Fibroblast of villous mesenchyme (primary cell): ENCODE results near the gene TCERG1L. TPM values are rescaled to one million over a fixed set of nuclear protein-coding genes. Genes with fewer than 3 reads are reported as not detected.

Source experiments
- DNase-seq: peaks from one replicate; pipeline ENCODE4 v3.0.0-alpha.2; 2010; ENCODE audit warnings: low read depth
- H3K4me3 ChIP-seq: 2 replicates; pipeline ENCODE4 v1.5.1; 2011; ENCODE audit warnings: low read depth, mild to moderate bottlenecking, low read length
- CTCF ChIP-seq: IDR thresholded peaks from 2 replicates; pipeline ENCODE4 v1.5.1; 2012; ENCODE audit warnings: low read depth, mild to moderate bottlenecking, low read length; ENCODE audit not compliant: insufficient read depth
- total RNA-seq: library from RNA; depleted of rRNA; stranded (reverse); fragments of >200 nt; gene quantifications from 2 replicates; pipeline ENCODE4 v1.2.3, GENCODE V29; 2012

The TCERG1L gene
- total RNA-seq, 1 donor, result not detected

DNA sequence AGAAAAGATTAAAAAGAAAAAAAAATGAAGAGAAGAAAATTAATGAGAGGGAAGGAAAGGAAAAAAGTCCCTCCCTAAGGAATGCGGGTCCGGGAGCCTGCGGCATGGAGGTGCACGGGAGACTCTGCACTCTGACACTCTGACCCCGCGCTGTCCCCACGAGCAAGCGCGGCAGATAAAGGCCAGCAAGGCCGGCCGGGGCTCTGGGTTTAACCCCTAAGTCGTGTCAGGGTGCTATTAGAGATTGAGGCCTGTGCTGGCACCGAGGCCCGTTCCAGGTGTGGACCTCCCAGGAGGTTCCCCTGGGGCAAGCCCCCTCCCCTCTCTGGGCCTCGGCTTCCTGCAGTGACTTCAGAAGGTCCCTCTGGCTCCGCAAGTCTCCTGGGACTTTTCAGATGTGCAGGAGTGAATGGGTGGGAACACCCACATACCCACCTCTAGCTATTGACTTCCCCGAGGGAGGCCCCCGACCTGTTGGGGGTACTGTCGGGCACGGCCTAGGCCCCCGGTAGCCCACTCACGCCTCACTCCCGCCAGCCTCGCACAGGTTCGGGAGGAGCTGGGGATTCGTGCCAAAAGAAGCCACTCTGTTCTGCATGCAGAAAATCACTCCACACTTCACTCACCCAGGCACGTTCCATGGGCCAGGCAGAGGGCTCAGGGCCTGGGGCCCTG is 164.1 kb downstream of the TCERG1L start:
- H3K4me3 ChIP-seq, result no peak overlapping the region
- no peak for TF ChIP-seq CTCF
- DNase-seq, result no peak

GRCh38 chr10:131146790-131147189 is 164.7 kb downstream of the TCERG1L start:
- no peak overlapping the region for H3K4me3 ChIP-seq
- no peak for DNase-seq
- no peak for TF ChIP-seq CTCF

- no peak overlapping the region for H3K4me3 ChIP-seq
- no peak for DNase-seq
- no peak for TF ChIP-seq CTCF
Measured at GRCh38 chr10:131145756-131146155, 165.8 kb downstream of the TCERG1L start.

- TF ChIP-seq CTCF, result no peak
- no peak overlapping the region for H3K4me3 ChIP-seq
- no peak for DNase-seq
Measured at GRCh38 chr10:131144711-131145375, 166.7 kb downstream of the TCERG1L start.

GRCh38 chr10:131144196-131144595 is 167.3 kb downstream of the TCERG1L start:
- no peak overlapping the region for H3K4me3 ChIP-seq
- DNase-seq, result no peak

GRCh38 chr10:131143425-131144165 is 167.9 kb downstream of the TCERG1L start:
- no peak overlapping the region for H3K4me3 ChIP-seq
- TF ChIP-seq CTCF, result no peak

More at GRCh38 chr10:131144196-131144595, 167.3 kb downstream of the TCERG1L start:
- TF ChIP-seq CTCF, result no peak

More at GRCh38 chr10:131143425-131144165, 167.9 kb downstream of the TCERG1L start:
- no peak for DNase-seq
